Pulmonary artery endothelial cell (primary cell): ENCODE results near the gene CRTC2. TPM values are rescaled to one million over a fixed set of nuclear protein-coding genes. Genes with fewer than 3 reads are reported as not detected.
"Not testable (repeated sequence)": the region's sequence is repeated elsewhere in the genome, so short reads cannot be mapped to it uniquely, and the experiment has no call there.

ENCODE experiments used
- DNase-seq: peaks from one replicate; pipeline ENCODE4 v3.0.0-alpha.2; 2011; ENCODE audit warnings: low read depth, low spot score
- total RNA-seq: library from RNA; depleted of rRNA; stranded (reverse); fragments of >200 nt; gene quantifications from 2 replicates; pipeline ENCODE4 v1.2.3, GENCODE V29; 2014

Gene CRTC2
- total RNA-seq = 2.4 and 2.8 TPM in 2 replicates

DNA sequence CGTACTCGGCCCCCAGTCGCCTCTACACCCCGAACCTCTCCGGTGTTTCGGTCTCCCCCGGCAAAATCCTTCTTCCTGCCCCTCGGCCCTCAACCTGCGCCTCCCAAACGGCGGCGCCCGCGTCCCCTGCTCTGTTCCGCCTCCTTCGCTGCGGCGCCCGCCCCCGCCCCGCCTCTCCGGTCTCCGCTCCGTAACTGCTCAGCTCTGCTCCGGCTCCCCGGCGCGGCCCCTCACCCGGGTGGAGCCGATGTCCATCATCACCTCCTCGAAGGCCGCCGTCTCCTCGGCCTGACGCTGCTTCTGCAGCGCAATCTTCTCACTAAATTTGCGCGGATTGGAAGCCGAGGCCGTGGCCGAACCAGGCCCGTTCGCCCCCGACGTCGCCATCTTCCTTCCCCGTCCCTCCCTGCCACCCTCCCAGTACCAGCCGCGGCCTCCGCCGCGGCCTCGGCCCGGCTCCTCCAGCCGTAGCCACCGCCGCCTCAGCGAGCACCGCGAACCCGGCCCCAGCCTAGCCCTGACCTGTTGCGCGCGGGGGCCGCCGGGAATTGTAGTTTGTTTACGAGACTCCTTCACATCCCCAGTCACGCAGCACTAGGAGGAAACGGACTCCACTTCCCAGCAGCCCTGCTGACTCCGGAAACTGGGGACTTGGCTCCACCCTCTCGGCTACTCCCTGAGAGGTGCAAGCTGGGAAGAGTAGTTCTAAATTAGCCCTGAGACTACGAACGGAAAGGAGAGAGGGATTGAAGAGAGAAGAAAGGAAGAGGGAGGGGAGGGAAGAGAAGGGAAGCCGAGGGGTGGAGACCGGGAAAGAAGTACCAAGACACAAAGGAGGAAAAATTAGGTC lies at the start of gene CRTC2:
TSS of gene CRTC2 (minus strand) at position 502 of the 850 bp plus-strand sequence. CDS start at position 387, 115 bp downstream.
- peak; percentile 94 for DNase-seq

- DNase-seq = no peak
Observed at GRCh38 chr1:154006136-154006535, 47.7 kb upstream of the CRTC2 start.

- no peak for DNase-seq
Observed at GRCh38 chr1:154000420-154000819, 42.0 kb upstream of the CRTC2 start.

GRCh38 chr1:153996882-153997281 lies 38.5 kb upstream of the CRTC2 start:
- DNase-seq = not testable (repeated sequence)

GRCh38 chr1:153995640-153996039 lies 37.2 kb upstream of the CRTC2 start:
- DNase-seq = no peak

DNA sequence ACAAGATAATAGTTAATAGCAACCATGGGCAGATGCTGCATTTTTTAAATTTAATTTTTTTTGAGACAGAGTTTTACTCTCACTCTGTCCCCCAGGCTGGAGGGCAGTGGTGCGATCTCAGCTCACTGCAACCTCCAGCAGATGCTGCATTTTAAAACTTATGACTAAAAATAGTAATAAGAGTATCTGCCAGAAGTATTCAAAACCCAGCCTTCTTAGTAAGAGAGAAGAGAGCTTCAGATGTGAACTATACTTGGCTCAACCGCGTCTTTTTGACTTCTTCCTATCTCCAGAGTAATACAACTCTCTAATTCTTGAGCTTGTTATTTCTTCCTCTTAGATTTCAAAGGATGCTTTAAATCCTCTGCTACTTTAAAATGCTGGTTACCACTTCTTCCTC lies 36.8 kb upstream of the CRTC2 start:
- no peak for DNase-seq

- DNase-seq = no peak
Observed at GRCh38 chr1:153991806-153992205, 33.4 kb upstream of the CRTC2 start.

- no peak for DNase-seq
Observed at GRCh38 chr1:153991151-153991630, 32.8 kb upstream of the CRTC2 start.

DNA sequence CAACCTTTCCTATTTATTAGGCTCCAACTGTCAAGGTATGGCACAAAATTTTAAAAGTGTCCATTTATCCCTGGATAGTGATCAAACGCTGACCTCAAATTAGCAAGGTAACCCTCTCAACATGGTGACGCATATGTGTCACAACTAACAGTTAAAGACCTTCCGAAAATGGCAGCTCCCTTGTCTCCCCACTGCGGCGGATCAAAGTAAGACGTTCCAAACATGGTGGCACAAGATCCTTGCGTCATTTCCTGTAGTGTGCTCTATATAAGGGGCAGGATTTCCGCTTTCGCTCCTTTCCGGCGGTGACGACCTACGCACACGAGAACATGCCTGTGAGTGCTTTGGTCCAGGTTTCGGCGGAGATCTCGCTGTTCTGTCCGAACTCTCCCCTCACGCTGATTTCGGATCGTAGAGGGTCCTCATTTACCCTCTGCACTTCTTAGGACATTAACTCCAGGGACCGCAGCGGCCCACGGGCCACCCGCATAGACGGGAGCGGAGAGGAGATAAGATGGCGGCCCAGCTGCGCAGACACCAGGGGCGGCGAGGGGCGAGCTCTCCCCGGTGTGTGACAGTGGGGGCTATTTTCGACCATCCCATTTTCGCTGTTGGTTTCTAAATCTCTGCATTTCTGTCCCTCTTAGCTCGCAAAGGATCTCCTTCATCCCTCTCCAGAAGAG lies 32.2 kb upstream of the CRTC2 start, which contains the start of gene RPS27:
TSS of gene RPS27 (plus strand) at position 295 of the 683 bp plus-strand sequence. CDS start at position 330, 35 bp downstream.
- peak; percentile 94 for DNase-seq

DNA sequence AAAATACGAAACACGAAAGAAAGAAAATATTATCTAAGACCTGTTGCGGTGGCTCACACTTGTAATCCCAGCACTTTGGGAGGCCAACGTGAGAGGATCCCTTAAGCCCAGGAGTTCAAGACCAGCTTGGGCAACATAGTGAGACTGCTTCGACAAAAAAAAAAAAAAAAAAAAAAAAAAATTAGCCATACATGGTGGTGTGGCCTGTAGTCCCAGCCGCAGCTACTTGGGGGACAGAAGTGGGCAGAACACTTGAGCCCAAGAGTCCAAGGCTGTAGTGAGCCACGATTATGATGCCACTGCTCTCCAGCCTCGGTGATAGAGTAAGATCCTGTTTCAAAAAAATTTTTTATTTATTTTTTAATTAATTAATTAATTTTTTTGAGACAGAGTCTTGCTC lies 29.2 kb upstream of the CRTC2 start:
- no peak for DNase-seq

- no peak for DNase-seq
Observed at GRCh38 chr1:153985941-153986761, 27.7 kb upstream of the CRTC2 start, which contains the start of gene RAB13. Gene RAB13, minus strand, starts transcription at chr1:153986339. Its CDS starts 103 bp downstream, at chr1:153986236.

- DNase-seq = no peak
Observed at GRCh38 chr1:153985341-153985912, 27.0 kb upstream of the CRTC2 start.

DNA sequence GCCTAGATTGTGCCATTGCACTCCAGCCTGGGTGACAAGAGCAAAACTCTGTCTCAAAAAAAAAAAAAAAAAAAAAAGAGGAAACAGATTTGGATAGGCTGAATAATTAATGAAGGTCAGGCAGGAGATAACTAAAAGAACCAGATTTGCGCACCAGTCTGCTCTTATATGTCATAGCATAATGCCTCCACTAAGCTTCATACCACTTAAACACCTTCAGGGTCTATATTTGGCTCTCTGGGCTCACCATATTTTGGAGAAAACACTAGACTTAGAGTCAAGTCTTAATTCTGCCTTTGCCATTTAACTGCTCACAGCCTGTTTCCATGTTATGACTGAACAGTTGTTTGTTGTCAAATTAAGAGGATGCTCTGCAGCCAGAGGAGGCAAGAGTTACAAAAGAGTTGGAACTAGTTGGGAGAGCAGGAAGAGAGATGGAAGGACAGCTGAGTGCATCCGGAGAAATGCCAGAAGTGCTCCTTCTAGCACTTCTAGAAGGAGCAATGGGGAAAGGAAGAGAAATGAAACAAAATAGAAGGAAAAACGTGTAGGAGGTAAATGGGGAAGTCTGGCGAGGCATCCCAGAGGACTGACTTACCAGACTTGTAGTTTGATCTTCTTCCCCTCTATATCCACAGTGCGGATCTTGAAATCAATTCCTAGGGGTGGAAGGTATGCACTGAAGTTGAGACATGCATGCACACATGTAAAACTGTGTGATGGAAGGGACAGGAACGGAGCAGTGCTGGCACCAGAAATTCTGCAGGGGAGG lies 25.9 kb upstream of the CRTC2 start:
- DNase-seq = no peak

DNA sequence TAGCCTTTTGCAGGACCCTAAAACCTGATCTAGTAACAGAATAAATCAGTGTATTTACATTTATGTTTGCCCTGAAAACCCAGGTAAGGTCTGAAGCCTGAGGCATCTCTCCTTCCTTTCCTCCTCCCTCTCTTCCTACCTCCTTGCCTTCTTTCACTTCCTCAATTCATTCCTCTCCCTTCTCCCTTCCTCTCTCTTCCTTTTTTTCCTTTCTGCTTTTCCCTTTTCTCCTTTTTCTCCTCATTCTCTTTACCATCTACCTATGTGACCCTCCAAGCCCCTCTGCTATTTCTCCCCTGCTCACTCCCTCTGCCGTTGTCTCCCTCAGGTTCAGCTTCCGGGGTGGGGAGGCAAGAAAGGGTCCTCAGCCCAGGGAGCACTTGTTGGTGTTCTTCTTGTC lies 23.3 kb upstream of the CRTC2 start:
- not testable (repeated sequence) for DNase-seq

DNA sequence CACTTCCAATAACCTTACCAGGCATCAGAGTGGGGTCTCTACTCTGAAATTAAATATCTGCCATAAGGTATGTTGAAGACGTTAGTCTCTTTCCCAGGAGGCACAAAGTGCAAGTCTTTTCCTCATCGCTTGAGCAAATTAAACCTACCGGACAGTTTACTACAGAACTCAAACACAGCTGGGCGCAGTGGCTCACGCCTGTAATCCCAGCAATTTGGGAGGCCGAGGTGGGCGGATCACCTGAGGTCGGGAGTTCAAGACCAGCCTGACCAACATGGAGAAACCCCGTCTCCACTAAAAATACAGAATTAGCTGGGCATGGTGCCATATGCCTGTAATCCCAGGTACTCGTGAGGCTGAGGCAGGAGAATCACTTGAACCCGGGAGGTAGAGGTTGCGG lies 20.7 kb upstream of the CRTC2 start:
- not testable (repeated sequence) for DNase-seq

DNA sequence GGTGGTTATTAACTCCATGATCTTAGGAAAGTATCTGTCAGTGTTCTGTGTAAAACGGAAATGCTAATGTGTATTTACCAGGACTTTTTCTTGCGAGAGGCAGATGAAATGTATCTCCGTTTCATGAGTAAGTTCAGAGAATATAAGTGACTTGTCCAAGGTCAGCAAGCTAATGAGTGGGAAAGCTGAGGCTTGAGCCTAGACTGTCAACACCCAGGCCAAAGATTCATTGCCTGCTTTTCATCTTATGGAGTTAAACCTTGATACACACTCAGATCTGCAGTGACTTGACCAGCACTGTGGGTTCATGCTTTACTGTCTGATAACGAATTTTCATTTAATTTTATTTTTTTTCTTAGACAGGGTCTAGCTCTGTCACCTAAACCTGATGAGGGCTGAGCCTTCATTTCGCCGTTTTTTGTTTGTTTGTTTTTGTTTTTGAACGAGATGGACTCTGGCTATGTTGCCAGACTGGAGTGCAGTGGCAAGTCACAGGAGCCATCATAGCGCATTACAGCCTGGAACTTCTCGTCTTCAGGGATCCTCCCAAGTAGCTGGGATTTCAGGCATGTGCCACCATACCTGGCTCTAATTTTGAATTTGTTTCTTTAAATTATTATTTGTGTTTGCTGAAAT lies 20.0 kb upstream of the CRTC2 start:
- DNase-seq = no peak

DNA sequence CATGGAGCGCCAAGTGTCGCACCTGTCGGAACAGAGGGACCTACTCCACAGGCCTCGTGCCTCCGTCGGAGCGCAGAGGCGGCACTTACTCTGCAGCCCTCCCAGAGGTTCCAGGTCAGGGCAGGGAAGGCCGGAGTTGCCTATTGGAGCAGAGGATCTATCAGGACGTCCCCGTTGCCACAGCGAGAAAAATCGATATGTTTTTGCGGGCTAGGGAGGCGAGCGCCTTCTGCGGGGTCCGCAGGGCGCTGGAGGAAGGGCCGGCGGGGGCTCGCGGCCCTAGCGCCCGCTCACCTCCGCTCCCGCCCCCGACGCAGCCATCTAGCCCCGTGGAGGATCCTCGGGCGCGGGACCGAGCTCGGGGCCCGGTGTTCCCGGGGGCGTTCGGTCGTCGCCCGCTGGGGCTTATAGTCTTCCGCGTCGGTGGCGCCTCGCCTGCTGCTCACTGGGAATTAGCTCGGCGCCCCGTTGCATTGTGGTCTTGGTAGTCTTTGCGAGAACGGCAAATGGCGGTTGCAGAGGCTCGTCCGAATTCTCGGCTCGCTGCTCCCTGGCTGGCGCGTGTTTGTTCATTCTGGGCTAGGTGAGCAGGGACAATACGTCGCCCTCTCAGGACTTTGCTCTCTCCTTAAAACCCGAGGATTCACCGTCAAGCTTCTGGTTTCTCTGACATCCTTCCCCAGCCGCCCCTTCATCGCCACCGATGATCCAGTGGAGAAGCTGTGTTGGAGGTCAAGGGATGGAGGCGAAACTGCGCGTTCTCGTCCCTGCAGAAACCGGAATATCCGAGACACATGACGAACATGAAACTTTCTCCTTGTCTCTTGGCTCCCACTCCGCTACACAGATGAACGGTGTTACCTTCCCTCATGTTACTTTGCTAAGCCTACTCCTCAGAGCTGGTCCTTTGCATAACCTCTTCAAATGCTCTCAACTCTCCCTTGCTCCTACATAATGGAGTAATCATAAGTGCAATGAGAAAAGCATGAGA lies 19.1 kb upstream of the CRTC2 start, which contains the start of gene JTB:
TSS of gene JTB (minus strand) at position 425 of the 991 bp plus-strand sequence. CDS start at position 3, 422 bp downstream.
- no peak for DNase-seq

- no peak for DNase-seq
Observed at GRCh38 chr1:153976819-153977249, 18.4 kb upstream of the CRTC2 start.
